Activated naive CD4-positive, alpha-beta T cell treated with anti-CD3 and anti-CD28 coated beads, Interleukin-2, amount 50 U/mL, for 72 hours (primary cell): Measurements from ENCODE around the gene RPS24. TPM values are rescaled to one million over a fixed set of nuclear protein-coding genes. Genes with fewer than 3 reads are reported as not detected.
"Not testable (repeated sequence)": the region's sequence is repeated elsewhere in the genome, so short reads cannot be mapped to it uniquely, and the experiment has no call there.

Source experiments
- ATAC-seq, 2 donors: fragments of 150-1000 bp; cut with Tn5 transposase; 2 replicates each; pipeline ENCODE4 v1.10.0; 2021; ENCODE audit warnings: mild to moderate bottlenecking in 2 of 2, moderate library complexity in 2 of 2
- DNase-seq, 2 donors: peaks; one replicate each; pipeline ENCODE4 v3.0.0; 2021 to 2022; ENCODE audit warnings: low spot score in 2 of 2
- H3K27ac Mint-ChIP-seq, 2 donors: one replicate each; pipeline ENCODE4 v1.8.0; 2022; ENCODE audit warnings: mild to moderate bottlenecking in 2 of 2, mixed read lengths in 2 of 2
- H3K36me3 Mint-ChIP-seq, 2 donors: one replicate each; pipeline ENCODE4 v1.8.0; 2022; ENCODE audit warnings: mixed read lengths in 2 of 2
- H3K9me3 Mint-ChIP-seq, 2 donors: one replicate each; pipeline ENCODE4 v1.8.0; 2022; ENCODE audit warnings: mixed read lengths in 2 of 2
- total RNA-seq, 2 donors: library from RNA; stranded (reverse); gene quantifications; one replicate each; pipeline ENCODE4 v1.2.3, GENCODE V29; 2022

The RPS24 gene
- total RNA-seq, 2 donors from 2014 or later: 1,685 to 1,956 TPM

DNA sequence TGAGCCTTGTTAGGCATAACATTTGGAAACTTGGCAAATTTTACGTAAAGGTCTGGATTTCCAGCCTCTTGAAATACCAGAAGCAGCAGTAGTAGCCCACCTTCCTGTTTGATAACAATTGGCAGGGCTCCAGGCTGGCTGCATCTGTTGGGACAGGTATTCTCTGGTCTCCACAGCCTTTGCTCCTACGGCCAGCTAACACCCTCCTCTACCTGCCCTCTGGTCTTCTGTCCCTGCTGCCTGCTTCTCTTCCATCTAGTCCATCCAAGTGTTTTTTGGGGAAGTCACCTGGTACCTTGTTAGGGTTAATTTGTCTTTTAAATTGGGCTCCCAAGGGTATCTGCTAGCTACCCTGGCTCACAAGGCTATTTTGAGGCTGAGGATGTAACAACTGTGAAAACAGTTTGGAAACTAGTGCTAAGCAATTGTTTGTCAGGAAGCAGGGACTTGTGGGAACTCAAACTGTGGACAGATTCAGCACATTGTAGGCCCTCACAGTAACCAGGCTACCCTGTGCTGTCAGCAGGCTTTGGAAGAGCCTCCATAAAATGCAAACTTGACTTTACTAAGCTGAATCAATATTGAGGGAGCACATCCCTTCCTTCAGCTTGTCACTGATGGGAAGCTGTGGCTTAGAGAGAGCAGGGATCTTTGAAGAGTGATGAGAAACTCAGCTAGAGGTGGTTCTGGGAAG, 8.5 kb downstream of the RPS24 start:
- Mint-ChIP-seq H3K9me3 (no peaks in the 10 kb centered on the region), H3K27ac (peak overlapping the region; percentile 76 to 93), H3K36me3 (peaks cover 8 to 39% of the 10 kb centered on the region in 2 donors)
- no peak for DNase-seq
- ATAC-seq: no peak

DNA sequence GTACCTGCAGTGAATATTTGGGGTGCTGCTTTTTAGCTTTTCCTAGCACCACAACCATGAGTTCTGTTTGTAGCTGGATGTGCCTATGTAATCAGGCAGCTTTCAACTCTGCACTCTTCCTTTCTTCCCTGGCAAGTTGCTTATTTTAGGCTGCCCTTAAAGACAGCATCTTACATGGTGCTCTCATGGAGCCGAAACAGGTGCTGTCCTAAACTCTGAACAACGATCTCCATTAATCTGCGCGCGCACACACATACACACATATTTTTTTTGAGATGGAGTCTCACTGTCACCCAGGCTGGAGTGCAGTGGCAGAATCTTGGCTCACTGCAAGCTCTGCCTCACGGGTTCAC, 9.1 kb downstream of the RPS24 start:
- Mint-ChIP-seq H3K27ac (peak overlapping the region; percentile 76 to 93), H3K36me3 (peaks cover 8 to 33% of the 10 kb centered on the region in 2 donors), H3K9me3 (no peaks in the 10 kb centered on the region)
- DNase-seq: no peak
- ATAC-seq: no peak

- H3K27ac Mint-ChIP-seq: peak overlapping the region; percentile 2 to 57
Observed at GRCh38 chr10:78044179-78044578, 10.5 kb downstream of the RPS24 start.

GRCh38 chr10:78044699-78045098, 11.0 kb downstream of the RPS24 start:
- peak overlapping the region; percentile 2 to 57 for H3K27ac Mint-ChIP-seq
- no peaks in the 10 kb centered on the region for H3K9me3 Mint-ChIP-seq

More at GRCh38 chr10:78044179-78044578, 10.5 kb downstream of the RPS24 start:
- ATAC-seq (peak in 1 of 2 donors; percentile 14), DNase-seq (no peak)
- Mint-ChIP-seq H3K36me3 (peaks cover 8 to 30% of the 10 kb centered on the region in 2 donors), H3K9me3 (no peaks in the 10 kb centered on the region)

DNA sequence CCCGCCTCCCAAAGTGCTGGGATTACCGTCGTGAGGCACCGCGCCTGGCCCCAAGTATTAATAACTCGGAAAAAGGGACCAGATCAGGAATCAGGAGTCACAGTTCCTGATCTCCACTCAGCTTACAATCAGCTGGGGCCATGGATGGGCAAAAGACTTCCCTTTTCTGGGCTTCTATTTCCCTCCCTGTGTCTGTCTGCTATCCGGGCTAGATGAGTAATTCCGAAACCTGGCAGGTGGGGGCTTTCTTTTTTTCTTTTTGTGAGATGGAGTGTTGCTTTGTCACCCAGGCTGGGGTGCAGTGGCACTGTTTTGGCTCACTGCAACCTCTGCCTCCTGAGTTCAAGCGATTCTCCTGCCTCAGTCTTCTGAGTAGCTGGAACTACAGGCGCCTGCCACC, 11.6 kb downstream of the RPS24 start:
- H3K9me3 Mint-ChIP-seq: no peaks in the 10 kb centered on the region
- peak; percentile 16 to 81 for ATAC-seq
- no peak for DNase-seq
- H3K36me3 Mint-ChIP-seq: peaks cover 8 to 23% of the 10 kb centered on the region in 2 donors
- peak overlapping the region; percentile 57 to 70 for H3K27ac Mint-ChIP-seq

More at GRCh38 chr10:78044699-78045098, 11.0 kb downstream of the RPS24 start:
- ATAC-seq (peak in 1 of 2 donors; percentile 4), DNase-seq (no peak)
- peaks cover 8 to 27% of the 10 kb centered on the region in 2 donors for H3K36me3 Mint-ChIP-seq

GRCh38 chr10:78045856-78046255, 12.2 kb downstream of the RPS24 start:
- DNase-seq (no peak), ATAC-seq (no peak)
- Mint-ChIP-seq H3K9me3 (no peaks in the 10 kb centered on the region), H3K36me3 (peaks cover 3 to 19% of the 10 kb centered on the region in 2 donors), H3K27ac (no peak overlapping the region)

GRCh38 chr10:78046711-78047269, 13.1 kb downstream of the RPS24 start:
- Mint-ChIP-seq H3K9me3 (no peaks in the 10 kb centered on the region), H3K27ac (no peak overlapping the region)
- DNase-seq: no peak

GRCh38 chr10:78047314-78047891, 13.7 kb downstream of the RPS24 start:
- peak; percentile 66 to 85 for DNase-seq
- no peaks in the 10 kb centered on the region for H3K9me3 Mint-ChIP-seq
- no peak overlapping the region for H3K27ac Mint-ChIP-seq
- peaks cover 0 to 6% of the 10 kb centered on the region in 2 donors for H3K36me3 Mint-ChIP-seq
- ATAC-seq: peak; percentile 66 to 68

More at GRCh38 chr10:78046711-78047269, 13.1 kb downstream of the RPS24 start:
- ATAC-seq: peak in 1 of 2 donors; percentile 16
- peaks cover 0 to 10% of the 10 kb centered on the region in 2 donors for H3K36me3 Mint-ChIP-seq

DNA sequence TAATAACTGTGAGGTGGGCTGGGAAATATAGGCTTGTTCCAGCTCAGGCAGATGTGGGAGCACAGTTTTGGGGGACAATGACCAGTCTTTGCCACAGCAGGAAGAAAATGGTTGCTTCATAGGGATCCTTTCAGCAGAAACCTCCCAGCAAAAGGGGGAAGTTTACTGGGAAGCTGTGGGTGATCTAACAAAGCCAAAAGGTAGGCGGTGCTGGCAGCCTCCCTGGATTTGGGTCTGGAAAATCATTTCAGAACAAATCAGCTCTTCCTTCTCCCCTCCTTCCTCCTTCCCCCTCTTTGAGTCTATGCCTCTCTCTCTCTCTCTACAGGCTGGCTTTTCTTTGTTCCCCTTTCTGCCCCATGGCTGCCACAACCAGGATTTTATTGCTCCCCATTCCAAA, 16.2 kb downstream of the RPS24 start:
- no peak for ATAC-seq
- no peak for DNase-seq
- H3K27ac Mint-ChIP-seq: no peak overlapping the region
- no peaks in the 10 kb centered on the region for H3K9me3 Mint-ChIP-seq
- no peaks in the 10 kb centered on the region for H3K36me3 Mint-ChIP-seq

DNA sequence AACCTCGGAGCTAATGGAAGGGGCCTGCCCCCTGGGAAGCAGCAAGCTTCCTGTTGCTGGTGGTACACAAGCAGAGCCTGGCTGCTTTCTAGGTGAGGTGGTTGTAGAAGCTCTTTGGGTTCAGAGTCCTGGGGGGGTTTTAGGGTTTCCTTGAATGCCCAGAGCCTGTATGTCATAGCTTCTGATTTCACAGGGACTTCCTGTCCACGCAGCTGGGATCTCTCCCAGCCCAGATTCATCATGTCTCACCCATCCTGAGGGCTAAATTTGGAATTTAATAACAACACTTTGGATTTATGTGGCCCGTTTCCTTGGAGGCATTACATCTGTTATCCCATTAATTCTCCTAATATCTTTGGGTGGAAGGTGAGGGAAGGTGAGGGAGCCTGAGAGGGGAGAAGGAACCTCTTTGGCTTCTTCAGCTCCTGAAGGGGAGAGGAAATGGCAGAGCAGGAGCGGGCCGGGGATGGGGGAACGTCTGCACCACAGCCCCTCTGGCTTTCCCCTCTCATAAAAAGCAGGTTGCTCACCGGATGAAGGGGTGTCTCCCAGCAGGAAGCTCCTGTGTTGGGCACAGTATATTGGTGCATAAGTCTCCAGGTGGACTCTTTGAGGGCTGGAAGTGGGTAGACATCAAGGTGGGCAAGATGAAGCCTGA, 19.7 kb downstream of the RPS24 start:
- H3K9me3 Mint-ChIP-seq: no peaks in the 10 kb centered on the region
- no peak overlapping the region for H3K27ac Mint-ChIP-seq
- no peak for DNase-seq
- H3K36me3 Mint-ChIP-seq: no peaks in the 10 kb centered on the region
- ATAC-seq: no peak

- H3K36me3 Mint-ChIP-seq: no peaks in the 10 kb centered on the region
- no peak for DNase-seq
- ATAC-seq: no peak
- H3K27ac Mint-ChIP-seq: no peak overlapping the region
- H3K9me3 Mint-ChIP-seq: no peaks in the 10 kb centered on the region
Observed at GRCh38 chr10:78058562-78058961, 24.9 kb downstream of the RPS24 start.

DNA sequence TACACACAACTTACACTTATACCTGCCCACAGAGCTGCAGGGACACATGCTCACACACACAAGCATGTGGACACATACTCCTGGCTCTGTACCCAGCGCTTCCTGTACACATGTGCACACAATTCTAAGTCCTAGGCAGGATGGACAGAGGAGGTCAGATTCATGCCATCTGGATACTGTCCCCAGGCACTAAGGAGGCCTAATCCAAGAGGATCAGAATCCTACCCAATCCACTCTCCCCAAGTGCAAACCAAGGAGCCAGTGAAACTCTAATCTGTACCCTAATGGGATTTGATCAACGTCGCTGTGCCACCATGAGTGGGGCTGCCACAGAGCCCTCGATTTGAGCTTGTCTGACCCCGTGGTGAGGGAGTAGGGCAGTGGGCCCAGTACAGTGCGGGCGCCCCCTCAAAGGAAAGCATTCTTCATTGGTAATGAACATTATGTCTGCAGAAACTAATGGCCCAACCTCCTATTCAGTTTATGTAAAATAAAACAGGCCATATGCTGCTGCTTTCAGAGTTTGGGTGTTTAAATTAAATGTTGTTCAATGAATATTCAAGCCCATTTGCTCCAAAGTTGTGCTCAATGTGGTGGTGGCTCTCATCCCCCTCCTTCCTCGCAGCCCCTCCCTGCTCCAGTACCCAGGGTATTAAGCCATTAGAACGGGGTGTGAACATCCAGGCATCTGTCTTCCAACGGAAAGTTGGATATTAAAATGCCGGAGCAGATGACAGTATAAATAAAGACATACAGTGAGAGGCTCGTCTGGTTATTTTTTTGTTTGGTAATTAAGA, 26.4 kb downstream of the RPS24 start:
- no peak for DNase-seq
- Mint-ChIP-seq H3K27ac (no peak overlapping the region), H3K9me3 (no peaks in the 10 kb centered on the region), H3K36me3 (no peaks in the 10 kb centered on the region)
- ATAC-seq: no peak

DNA sequence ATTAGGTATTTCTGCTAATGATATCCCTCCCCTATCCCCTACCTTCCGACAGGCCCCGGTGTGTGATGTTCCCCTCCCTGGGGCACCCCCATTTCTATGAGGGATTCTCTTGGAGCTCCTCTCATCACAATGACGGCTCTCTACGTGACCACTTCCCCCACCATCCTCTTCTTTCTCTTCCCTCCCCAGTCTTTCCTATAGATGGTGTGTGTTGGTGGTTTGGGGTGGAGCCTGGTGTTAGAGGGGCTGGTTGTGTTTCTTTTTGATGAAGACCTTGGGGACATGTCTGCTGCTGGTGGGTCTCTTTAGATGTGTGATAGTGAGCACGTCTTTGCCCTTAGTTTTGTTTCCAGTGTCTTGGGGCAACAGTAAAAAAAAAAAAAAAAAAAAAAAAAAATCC, 28.6 kb downstream of the RPS24 start:
- no peak for DNase-seq
- Mint-ChIP-seq H3K36me3 (no peaks in the 10 kb centered on the region), H3K27ac (peak overlapping the region in 1 of 2 donors; percentile 1), H3K9me3 (no peaks in the 10 kb centered on the region)
- ATAC-seq: no peak

GRCh38 chr10:78063236-78063635, 29.6 kb downstream of the RPS24 start:
- Mint-ChIP-seq H3K27ac (no peak overlapping the region), H3K36me3 (no peaks in the 10 kb centered on the region), H3K9me3 (no peaks in the 10 kb centered on the region)
- ATAC-seq: no peak
- no peak for DNase-seq

- H3K27ac Mint-ChIP-seq, ATAC-seq, H3K9me3 Mint-ChIP-seq, H3K36me3 Mint-ChIP-seq, DNase-seq: not testable (repeated sequence)
Observed at GRCh38 chr10:78064919-78065318, 31.3 kb downstream of the RPS24 start.

- Mint-ChIP-seq H3K36me3 (no peaks in the 10 kb centered on the region), H3K9me3 (no peaks in the 10 kb centered on the region), H3K27ac (no peak overlapping the region)
- ATAC-seq (no peak), DNase-seq (no peak)
Observed at GRCh38 chr10:78065611-78066010, 31.9 kb downstream of the RPS24 start.
